ENCODE results near the gene CFAP410. TPM values are rescaled to one million over a fixed set of nuclear protein-coding genes. Genes with fewer than 3 reads are reported as not detected.
"Not testable (repeated sequence)": the region's sequence is repeated elsewhere in the genome, so short reads cannot be mapped to it uniquely, and the experiment has no call there.

Gene CFAP410
- polyA plus RNA-seq, 4 donors = 16.2 to 37.2 (median 32.5) TPM

- DNase-seq (ENCODE audit: low read depth in 4 of 4, low spot score in 2 of 4) = no peak
Observed at GRCh38 chr21:44289381-44290010, 49.7 kb downstream of the CFAP410 start.

- DNase-seq (ENCODE audit: low read depth in 4 of 4, low spot score in 2 of 4) = no peak
Observed at GRCh38 chr21:44288251-44289110, 50.7 kb downstream of the CFAP410 start.

GRCh38 chr21:44286716-44287632 is 52.2 kb downstream of the CFAP410 start:
- no peak for DNase-seq (ENCODE audit: low read depth in 4 of 4, low spot score in 2 of 4)

GRCh38 chr21:44286086-44286715 is 53.0 kb downstream of the CFAP410 start:
- no peak for DNase-seq (ENCODE audit: low read depth in 4 of 4, low spot score in 2 of 4)

- DNase-seq (ENCODE audit: low read depth in 4 of 4, low spot score in 2 of 4) = no peak
Observed at GRCh38 chr21:44285138-44285992, 53.8 kb downstream of the CFAP410 start, which contains the start of gene AIRE. AIRE (plus strand) TSS chr21:44285876; CDS start chr21:44286007, 131 bp downstream.

GRCh38 chr21:44283948-44284347 is 55.2 kb downstream of the CFAP410 start:
- DNase-seq (ENCODE audit: low read depth in 4 of 4, low spot score in 2 of 4) = no peak

- DNase-seq (ENCODE audit: low read depth in 4 of 4, low spot score in 2 of 4) = not testable (repeated sequence)
Observed at GRCh38 chr21:44283211-44283785, 55.9 kb downstream of the CFAP410 start.

GRCh38 chr21:44282370-44282769 is 56.8 kb downstream of the CFAP410 start:
- no peak for DNase-seq (ENCODE audit: low read depth in 4 of 4, low spot score in 2 of 4)

GRCh38 chr21:44281801-44282200 is 57.4 kb downstream of the CFAP410 start:
- no peak for DNase-seq (ENCODE audit: low read depth in 4 of 4, low spot score in 2 of 4)

- DNase-seq (ENCODE audit: low read depth in 4 of 4, low spot score in 2 of 4) = no peak
Observed at GRCh38 chr21:44279354-44280260, 59.6 kb downstream of the CFAP410 start.

Other genes starting within 250 kb of the CFAP410 start
- 10 to 100 TPM in 1 of 4 donors, 1 to 10 TPM in 3; 4.1 to 10.1 (median 5.9) TPM for gene PWP2, start 232.0 kb downstream of the CFAP410 start, polyA plus RNA-seq (ENCODE audit: insufficient read length in 4 of 4)
- gene GATD3, start 205.7 kb downstream of the CFAP410 start, polyA plus RNA-seq (ENCODE audit: insufficient read length in 4 of 4) = 10 to 100 TPM; 32.8 to 50.7 (median 36.3) TPM
- gene ICOSLG, start 98.4 kb downstream of the CFAP410 start, polyA plus RNA-seq (ENCODE audit: insufficient read length in 4 of 4) = 10 to 100 TPM in 2 of 4 donors, 1 to 10 TPM in 2; 6.7 to 15.4 (median 9.8) TPM
- gene DNMT3L, start 77.5 kb downstream of the CFAP410 start, polyA plus RNA-seq (ENCODE audit: insufficient read length in 4 of 4) = not detected
- 1 to 10 TPM in 1 of 4 donors, under 1 TPM in 3; 0.19 to 1.2 (median 0.43) TPM for gene AIRE, start 53.5 kb downstream of the CFAP410 start, polyA plus RNA-seq (ENCODE audit: insufficient read length in 4 of 4)
- 100 to 1,000 TPM; 104 to 178 (median 157) TPM for gene PFKL, start 39.3 kb downstream of the CFAP410 start, polyA plus RNA-seq (ENCODE audit: insufficient read length in 4 of 4)
- 1 to 10 TPM in 3 of 4 donors, under 1 TPM in 1; 0.92 to 1.2 (median 1.1) TPM for gene TRPM2, start 14.2 kb upstream of the CFAP410 start, polyA plus RNA-seq (ENCODE audit: insufficient read length in 4 of 4)
- gene LRRC3, start 116.1 kb upstream of the CFAP410 start, polyA plus RNA-seq (ENCODE audit: insufficient read length in 4 of 4) = 1 to 10 TPM; 4.4 to 6.0 (median 5.0) TPM
- gene KRTAP10-1, start 200.8 kb upstream of the CFAP410 start, polyA plus RNA-seq (ENCODE audit: insufficient read length in 4 of 4) = not detected
- not detected for gene KRTAP10-2, start 212.1 kb upstream of the CFAP410 start, polyA plus RNA-seq (ENCODE audit: insufficient read length in 4 of 4)
- gene KRTAP10-3, start 219.4 kb upstream of the CFAP410 start, polyA plus RNA-seq (ENCODE audit: insufficient read length in 4 of 4) = not detected
- gene KRTAP10-4, start 234.3 kb upstream of the CFAP410 start, polyA plus RNA-seq (ENCODE audit: insufficient read length in 4 of 4) = not detected
- not detected for gene KRTAP10-5, start 241.2 kb upstream of the CFAP410 start, polyA plus RNA-seq (ENCODE audit: insufficient read length in 4 of 4)